GM19193 (cell line): ENCODE results near the gene PPP1R13L.

Experiments
- POLR2A ChIP-seq: IDR thresholded peaks from 4 replicates; pipeline ENCODE4 v1.6.1; 2011; ENCODE audit not compliant: insufficient read depth, insufficient read length; ENCODE audit errors: extremely low read depth

The PPP1R13L gene

DNA sequence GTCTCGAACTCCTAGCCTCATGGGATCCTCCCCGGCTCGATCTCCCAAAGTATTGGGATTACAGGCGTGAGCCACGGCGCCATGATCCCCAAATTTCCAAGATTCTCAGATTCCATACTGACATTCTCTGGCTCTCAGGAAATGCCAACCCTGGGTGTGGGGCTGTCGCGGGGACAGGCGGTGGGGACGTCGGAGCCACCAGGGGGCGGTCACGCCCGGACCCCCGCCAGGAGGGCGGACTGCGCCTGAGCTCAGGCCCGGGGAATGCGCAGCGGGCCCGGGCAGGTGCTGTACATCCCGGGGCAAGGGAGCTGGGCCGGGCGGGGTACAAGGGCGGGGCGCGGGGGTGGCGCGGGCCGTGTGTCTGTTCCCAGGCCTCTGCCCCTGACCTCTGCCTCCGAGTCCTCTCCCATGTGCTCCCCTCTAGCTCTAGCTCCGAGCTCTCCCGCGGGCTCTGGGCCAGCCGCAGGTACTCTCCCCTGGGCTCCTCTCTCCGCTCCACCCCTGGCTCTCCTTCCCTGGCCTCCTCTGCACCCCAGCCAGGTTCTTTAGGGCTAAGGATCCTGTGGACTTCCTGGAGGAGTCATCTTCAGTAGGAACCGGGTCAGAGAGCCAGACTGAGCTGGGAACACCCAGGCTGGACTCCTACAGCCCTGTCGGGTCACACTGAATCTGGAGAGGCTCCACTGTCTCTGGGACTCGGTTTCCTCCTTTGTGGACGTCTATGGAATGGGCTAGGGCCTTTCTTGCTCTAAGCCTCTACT, 2.4 kb downstream of the PPP1R13L start:
- no peak for TF ChIP-seq POLR2A

DNA sequence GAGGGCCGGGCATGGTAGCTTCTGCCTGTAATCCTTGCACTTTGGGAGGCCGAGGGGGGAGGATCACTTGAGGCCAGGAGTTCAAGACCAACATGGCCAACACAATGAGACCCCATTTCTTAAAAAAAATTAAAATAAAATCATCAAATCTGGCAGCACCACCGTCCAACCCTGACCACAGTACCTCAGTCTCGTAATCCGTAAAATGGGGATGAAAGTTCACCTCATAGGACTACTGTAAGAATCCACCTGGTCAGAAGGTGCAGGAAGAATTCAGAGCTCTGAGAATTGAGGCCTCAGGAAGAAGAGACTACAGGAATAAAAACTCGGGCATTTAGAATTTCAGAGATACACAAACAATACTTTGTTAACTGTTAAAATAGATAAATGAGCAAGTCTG, 3.1 kb downstream of the PPP1R13L start:
- TF ChIP-seq POLR2A = no peak

DNA sequence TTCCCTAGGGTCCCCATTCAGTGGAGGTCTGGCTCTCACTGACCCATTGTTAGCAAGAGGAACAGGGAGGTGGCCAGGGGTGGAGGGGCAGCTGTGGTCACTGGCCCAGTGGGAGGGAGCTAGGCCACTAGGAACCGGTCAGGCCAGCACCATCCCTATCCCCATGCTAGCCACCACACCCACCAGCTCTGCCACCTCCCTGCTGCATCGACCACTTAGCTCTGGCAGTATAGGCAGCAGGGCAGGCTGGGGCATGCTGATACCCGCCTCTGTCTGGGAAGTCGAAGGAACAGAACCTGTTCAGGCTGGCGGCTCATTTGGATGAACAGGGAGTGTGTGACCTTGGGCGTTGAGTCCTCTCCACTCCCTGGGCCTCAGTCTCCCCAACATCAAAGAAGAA, 4.7 kb downstream of the PPP1R13L start:
- TF ChIP-seq POLR2A = no peak

DNA sequence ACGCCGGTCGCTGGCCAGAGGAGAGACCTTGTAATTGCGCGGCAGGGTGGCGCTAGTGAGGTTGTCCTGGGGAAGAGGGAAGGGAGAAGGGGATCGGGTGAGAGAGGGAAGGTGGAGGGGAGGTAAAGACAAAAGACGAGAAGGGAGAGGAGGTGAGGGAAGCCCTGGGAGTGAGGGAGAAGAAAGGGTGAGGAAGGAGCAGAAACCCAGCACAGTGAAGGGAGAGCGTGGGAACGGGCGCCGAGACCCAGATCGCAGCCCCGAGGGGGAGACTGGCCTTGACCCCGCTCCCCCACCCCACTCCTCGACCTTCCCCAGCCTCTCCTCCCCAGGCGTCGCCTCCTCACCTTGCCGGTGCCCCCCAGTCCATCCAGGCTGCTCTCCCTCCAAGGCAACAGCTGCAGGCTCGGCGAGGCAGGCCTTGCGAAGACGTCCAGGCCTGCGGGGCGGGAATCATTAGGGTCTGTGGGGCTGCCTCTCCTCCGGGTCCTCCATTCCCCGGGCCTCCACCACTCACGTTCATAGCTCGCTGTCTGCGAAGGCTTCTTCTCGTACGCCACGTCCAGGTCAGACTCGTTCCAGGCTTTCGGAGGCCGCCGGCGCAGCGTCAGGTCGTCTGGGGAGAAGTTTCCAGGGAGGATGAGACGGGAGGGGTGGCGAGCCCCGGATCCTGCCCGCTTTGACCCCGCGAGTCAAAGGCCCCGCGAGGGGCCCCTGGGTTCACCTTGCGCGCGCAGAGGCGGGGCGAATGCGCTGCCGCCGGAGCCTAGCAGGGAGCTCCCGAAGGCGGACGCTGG, 8.8 kb downstream of the PPP1R13L start:
- no peak for TF ChIP-seq POLR2A

DNA sequence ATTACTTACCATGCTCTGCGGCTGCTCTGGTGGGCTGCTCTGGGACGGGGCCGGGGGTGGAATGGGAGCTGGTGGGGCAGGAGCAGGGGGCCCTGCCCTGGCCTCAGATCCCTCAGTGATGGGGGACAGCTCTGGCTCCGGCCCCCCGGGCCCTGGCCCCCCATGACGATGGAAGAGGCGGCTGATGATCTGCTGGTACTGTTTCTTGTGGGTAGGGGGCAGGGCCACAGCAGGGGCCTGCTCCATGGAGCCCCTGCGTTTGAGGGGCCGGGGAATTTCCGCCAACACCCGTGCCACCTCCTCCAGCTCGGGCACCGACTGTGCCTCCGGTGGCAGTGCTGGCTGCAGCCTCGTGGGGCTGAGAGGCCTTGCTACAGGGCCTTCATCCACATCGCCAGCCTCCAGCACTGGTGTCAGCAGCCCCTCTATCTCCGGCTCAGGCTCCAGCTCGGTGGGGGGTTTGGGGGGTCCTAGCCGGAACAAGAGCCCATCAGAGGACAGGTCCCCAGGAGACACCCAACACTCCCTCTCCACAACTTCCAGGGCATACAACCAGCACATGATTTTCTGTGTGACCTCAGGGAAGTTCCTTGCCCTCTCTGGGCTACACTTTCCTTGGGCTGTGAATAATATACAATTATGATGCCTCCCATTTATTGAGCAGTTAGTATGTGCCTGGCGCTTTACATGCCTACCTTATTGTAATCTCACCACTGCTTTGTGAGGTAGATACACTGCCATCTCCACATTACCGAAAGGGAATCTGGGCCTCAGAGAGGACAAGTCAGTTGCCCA, 12.8 kb downstream of the PPP1R13L start:
- no peak for TF ChIP-seq POLR2A

DNA sequence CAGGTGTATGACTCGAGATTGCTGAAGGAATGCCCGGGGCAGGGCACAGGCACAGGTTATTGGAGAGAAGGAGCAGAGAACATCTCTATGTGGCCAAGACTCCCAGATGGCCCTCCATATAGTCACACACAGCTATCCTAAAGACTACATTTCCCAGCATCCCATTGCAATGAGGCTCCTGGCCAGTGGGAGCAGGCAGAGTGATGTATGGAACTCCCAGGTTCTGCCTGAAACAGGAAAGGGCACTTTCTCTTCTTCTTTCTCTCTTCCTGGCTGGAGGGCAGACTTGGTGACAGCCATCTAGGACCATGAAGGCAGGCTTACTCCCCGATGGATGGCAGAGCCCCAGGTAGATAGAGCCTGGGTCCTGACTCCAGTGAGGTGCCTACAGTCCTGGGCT, 13.5 kb downstream of the PPP1R13L start:
- TF ChIP-seq POLR2A = no peak

DNA sequence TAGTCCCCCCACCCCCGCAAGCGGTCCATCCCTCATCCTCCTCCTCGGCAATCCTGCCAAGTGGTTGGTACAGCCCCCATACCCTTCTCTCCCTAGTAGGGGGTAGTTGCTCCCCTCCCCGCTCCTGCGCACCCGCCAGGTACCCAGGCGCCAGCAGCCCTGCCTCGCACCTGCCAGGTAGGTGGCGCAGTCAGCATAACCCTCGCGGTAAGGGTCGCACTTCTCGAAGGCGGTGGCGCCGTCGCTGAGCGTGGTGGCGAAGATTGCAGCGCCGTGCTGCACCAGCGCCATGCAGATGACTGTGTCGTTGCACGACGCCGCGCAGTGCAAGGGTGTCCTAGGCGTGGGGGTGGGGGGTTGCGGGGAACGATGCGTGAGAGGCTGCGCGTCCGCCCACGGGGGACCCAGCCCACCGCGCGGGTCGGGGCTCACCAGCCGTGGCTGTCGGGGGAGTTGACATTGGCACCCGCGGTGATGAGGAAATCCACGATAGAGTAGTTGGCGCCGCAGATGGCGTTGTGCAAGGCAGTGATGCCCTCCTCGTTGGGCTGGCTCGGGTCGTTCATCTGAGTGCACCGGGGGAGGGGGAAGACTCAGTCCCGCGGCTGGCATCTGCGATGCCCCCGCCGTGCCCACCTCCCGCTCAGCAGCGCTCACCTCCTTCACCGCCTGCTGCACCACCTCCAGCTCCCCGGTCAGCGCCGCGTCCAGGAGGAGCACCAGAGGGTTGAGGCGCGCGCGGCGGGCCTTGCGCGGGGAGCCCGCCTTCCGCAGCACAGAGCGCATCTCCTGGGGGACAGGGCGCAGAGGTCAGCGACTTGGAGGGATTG, 19.3 kb downstream of the PPP1R13L start:
- no peak for TF ChIP-seq POLR2A

DNA sequence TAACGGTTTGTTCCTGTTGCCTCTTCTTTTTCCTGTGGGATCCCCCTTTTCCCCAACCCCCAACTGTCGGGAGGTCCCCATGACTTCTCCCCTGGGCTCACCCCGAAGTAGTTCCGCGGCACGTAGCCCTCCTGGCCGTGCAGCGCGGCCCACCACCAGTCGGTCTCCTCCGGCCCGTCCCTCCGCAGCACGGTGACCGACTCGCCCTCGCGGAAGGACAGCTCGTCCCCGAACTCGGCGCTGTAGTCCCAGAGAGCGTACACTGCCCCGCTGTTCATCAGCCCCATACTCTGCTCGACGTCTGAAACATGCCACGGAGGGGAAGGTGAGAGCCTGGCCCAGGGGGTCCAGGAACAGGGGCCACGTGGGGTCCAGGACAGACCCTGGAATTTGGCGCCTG, 22.4 kb downstream of the PPP1R13L start:
- no peak for TF ChIP-seq POLR2A

DNA sequence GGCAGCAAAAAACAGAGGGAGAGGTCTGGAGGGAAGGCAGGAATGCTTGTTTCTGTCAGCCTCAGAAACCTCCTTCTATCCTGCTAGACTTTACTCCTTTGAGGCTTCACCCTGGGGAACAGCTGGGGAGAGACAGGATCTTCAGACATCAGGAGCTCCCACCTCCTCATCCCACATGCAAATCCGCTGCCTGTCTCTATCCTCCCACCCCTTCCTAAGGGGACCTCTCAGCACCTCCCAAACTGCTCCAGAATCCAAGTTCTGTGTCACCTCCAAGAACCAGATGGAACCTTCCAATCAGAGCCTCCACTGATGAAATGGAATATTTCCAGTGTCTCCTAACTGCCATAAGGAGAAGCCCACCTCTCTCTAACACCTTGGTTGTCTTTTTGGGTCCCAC, 24.8 kb downstream of the PPP1R13L start:
- TF ChIP-seq POLR2A = no peak

DNA sequence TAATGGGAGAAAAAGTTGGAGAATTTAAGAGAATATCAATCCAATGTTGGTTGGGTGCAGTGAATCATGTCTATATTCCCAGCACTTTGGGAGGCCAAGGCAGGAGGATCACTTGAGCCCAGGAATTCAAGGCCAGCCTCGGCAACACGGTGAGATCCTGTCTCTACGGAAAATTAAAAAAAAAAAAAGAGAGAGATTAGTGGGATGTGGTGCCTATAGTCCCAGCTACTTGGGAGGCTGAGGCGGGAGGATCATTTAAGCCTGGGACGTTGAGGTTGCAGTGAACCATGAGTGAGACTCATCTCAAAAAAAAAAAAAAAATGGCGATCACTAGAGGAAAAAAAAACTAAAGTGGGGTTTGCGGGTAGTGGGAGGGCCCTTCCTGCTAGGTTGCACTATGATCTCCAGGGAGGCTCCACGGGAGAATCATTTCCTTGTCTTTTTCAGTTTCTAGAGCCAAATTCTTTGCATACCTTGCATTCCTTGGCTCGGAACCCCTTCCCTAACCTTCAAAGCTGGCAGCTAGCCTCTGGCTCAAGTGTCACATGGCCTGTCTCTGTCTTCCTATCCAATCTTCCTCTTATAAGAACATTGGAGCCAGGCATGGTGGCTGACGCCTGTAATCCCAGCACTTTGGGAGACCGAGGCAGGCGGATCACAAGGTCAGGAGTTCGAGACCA, 28.7 kb downstream of the PPP1R13L start:
- TF ChIP-seq POLR2A = no peak

DNA sequence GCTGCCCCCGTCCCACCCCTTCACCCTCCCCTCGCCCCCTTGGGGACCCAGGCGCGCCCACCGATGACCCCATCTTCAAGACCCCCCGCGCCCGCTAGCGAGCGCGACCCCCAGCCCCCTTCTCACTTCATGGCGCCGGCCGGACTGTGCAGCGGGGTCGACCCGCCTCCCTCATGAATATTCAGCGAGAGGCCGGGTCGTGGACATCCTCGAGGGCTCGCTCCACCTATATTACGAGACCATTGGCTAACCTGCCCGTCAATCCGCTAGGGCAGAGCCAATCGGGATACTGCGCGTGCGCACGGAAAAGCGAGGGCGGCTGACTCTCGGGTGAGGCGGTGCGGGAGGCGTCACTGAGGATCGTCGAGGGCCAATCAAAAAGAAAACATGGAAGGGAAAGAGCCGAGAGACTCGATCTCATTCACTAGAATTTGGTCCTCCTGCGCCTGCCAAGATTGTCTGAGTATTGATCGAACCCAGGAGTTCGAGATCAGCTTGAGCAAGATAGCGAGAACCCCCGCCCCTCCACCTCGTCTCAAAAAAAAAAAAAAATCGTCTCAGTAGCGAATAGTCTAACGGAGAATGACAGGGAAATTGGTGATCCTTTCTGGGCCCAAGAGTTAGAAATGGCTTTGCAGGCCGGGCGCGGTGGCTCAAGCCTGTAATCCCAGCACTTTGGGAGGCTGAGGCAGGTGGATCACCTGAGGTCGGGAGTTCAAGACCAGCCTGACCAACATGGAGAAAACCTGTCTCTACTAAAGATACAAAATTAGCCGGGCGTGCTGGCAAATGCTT, 34.3 kb downstream of the PPP1R13L start, which contains the start of gene ERCC2:
Gene ERCC2 (minus strand): TSS at position 164 of the 795 bp plus-strand sequence. CDS start 33 bp downstream, at position 131.
- TF ChIP-seq POLR2A = peak; percentile 50

DNA sequence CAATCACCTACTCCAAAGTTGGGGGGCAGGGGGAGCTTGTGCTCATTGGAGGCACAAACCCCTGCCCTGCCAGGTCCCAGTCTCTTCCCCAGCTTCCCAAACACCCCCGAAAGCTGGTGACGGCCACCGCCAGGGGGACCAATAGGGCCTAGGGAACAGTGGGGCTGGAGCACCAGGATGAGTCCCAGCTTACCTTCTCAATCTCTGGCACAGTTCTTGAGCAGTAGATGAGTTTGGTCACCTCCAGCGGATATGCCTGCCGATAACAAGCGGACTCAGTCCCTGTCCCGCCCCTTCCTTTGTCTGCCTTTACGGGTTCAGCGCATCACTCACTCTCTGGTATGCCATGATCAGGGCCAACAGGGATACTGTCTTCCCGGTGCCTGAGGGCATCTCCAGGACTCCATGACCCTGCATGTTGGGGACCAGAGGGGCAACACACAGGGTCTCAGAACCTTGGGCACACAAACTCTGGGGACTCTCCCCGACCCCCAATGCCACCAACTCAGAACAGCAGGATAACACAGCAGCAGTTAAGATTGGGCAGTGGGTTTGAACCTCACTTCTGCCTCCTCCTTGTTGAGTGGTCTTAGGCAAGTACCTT, 36.0 kb downstream of the PPP1R13L start:
- no peak for TF ChIP-seq POLR2A

DNA sequence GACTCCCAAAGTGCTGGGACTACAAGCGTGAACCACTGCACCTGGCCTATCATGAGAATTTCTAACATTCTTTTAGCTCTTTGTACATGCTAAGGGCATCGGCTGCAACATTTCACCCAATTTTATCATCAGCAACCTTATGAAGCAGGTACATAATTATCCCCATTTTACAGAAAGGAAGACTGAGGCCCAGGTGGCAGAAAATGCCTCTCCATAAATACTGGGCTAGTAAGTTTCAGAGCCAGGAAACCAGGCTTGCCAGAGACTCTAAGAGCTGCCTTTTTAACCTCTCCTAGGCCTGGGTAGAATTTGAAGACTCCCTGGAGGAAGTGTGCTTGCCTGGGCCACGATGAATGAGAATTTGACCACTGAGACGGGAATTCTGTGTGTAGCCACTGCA, 36.7 kb downstream of the PPP1R13L start:
- no peak for TF ChIP-seq POLR2A
